ENCODE measurements around the gene MTARC1. TPM values are rescaled to one million over a fixed set of nuclear protein-coding genes. Genes with fewer than 3 reads are reported as not detected.

The MTARC1 gene
- total RNA-seq, 1 experiment from 2014 or later, result 72.5 TPM

DNA sequence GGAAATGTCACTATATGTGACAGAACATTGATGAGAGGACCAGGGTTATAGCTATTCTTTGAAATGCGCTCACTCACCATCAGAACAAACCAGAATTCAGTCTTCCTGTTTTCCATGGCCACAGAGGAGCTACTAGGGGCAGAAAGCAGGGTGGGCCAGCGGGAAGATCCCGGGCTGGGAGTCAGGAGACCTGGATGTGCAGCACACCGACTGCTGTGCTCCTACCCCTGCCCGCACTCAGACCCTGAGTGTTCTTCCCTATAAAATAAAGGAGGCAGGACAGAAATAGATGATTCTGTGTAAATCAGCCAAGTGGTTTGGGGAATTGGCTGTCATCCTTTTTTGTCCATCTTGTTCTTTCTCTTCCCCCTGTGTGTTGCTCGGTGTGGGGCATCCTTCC is 21.0 kb downstream of the MTARC1 start:
- H3K36me3 ChIP-seq (ENCODE audit: low read depth), result no peaks in the 10 kb centered on the region
- no peaks in the 10 kb centered on the region; the same call in 1 of the 2 replicates for H3K9me3 ChIP-seq (ENCODE audit: insufficient read depth, low read depth)
- DNase-seq, result no peak
- BruUV-seq (replicated peaks), result no TSS peak
- no peaks in the 10 kb centered on the region for H3K4me1 ChIP-seq (replicated peaks; ENCODE audit: insufficient read depth)
- no peaks in the 10 kb centered on the region for H4K20me1 ChIP-seq (ENCODE audit: insufficient read depth)
- no peaks in the 10 kb centered on the region for H3K9me2 ChIP-seq (ENCODE audit: insufficient read depth)
- no peaks in the 10 kb centered on the region for H3K27me3 ChIP-seq (ENCODE audit: insufficient read depth, low read depth)
- CTCF ChIA-PET, result no interaction called here
- no peak overlapping the region for H3K4me3 ChIP-seq
- H3F3A ChIP-seq (ENCODE audit: insufficient read depth, low read depth), result 0 out of 2 replicates have a peak, but pooled peaks cover 3% of the 10 kb centered on the region
- no peak overlapping the region for H3K4me2 ChIP-seq
- TF ChIP-seq, protein P1, sequence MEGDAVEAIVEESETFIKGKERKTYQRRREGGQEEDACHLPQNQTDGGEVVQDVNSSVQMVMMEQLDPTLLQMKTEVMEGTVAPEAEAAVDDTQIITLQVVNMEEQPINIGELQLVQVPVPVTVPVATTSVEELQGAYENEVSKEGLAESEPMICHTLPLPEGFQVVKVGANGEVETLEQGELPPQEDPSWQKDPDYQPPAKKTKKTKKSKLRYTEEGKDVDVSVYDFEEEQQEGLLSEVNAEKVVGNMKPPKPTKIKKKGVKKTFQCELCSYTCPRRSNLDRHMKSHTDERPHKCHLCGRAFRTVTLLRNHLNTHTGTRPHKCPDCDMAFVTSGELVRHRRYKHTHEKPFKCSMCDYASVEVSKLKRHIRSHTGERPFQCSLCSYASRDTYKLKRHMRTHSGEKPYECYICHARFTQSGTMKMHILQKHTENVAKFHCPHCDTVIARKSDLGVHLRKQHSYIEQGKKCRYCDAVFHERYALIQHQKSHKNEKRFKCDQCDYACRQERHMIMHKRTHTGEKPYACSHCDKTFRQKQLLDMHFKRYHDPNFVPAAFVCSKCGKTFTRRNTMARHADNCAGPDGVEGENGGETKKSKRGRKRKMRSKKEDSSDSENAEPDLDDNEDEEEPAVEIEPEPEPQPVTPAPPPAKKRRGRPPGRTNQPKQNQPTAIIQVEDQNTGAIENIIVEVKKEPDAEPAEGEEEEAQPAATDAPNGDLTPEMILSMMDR (conservative IDR thresholded peaks at IDR 0.05), result no peak
- intact Hi-C loops (cut with micrococcal nuclease; ENCODE audit: unreplicated experiment), result no loop called here
- POLR2A ChIA-PET (ENCODE audit: unreplicated experiment), result interaction anchor here (0.6 kb wide), 1 partner anchor 290 kb away, joined by 6 read pairs; no protein-coding TSS in a partner anchor
- H3K79me2 ChIP-seq (ENCODE audit: low read depth), result no peaks in the 10 kb centered on the region
- no peak overlapping the region for H3K27ac ChIP-seq
- H2AFZ ChIP-seq, result no peak overlapping the region

DNA sequence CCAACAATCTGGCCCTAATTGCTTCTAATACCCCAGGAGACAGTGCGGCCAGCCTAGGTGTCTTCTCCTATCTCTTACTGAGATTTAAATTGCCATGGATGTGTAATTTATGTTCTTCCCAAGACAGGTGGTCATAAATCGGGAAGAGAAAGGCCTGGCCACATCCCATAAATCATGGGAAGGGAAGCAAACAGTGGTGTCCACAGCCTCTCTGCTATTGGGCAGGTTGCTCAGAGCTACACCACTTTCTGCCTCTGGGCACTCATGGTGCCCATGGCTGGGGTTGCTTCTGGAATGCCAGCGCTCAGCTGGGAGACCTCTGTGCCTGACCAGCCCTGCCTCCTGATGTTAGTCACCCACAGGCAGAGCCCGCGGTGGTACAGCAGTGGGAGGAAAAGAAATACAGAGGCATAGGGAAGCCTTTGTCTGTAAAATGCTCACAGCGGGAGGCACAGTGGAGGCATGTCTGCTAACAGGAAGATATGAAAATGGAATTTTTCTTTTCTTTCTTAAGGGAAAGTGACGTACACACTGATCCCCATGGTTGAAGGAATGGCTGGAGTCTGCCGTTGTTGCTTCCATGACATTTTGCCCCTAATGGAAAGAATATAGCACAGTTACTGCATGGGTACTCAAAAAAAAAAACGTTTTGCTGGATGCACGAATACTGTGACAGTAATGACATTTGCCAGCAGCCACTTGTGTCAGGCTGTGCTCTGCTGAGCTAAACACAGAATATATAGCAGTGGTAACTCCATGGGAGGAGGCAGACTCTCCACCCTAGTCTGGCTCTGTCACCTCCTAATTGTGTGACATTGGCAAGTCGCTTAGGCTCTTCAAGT is 21.9 kb downstream of the MTARC1 start:
- no peak for DNase-seq
- no peaks in the 10 kb centered on the region for H3K27me3 ChIP-seq (ENCODE audit: insufficient read depth, low read depth)
- H3K27ac ChIP-seq, result no peak overlapping the region
- BruUV-seq (replicated peaks), result no TSS peak
- H3K79me2 ChIP-seq (ENCODE audit: low read depth), result no peaks in the 10 kb centered on the region
- H3K36me3 ChIP-seq (ENCODE audit: low read depth), result no peaks in the 10 kb centered on the region
- ChIA-PET CTCF (no interaction called here), POLR2A (ENCODE audit: unreplicated experiment) (no interaction called here)
- intact Hi-C loops (cut with micrococcal nuclease; ENCODE audit: unreplicated experiment), result no loop called here
- no peak overlapping the region for H2AFZ ChIP-seq
- no peak overlapping the region for H3K4me2 ChIP-seq
- no peaks in the 10 kb centered on the region for H3K4me1 ChIP-seq (replicated peaks; ENCODE audit: insufficient read depth)
- H3K9me3 ChIP-seq (ENCODE audit: insufficient read depth, low read depth), result no peaks in the 10 kb centered on the region; the same call in 1 of the 2 replicates
- H3K9me2 ChIP-seq (ENCODE audit: insufficient read depth), result no peaks in the 10 kb centered on the region
- H3K4me3 ChIP-seq, result no peak overlapping the region
- TF ChIP-seq EZH2 (IDR thresholded peaks at IDR 0.05; ENCODE audit: low read depth), result no peak
- TF ChIP-seq, protein P1 (conservative IDR thresholded peaks at IDR 0.05), result no peak
- 0 out of 2 replicates have a peak, but pooled peaks cover 3% of the 10 kb centered on the region for H3F3A ChIP-seq (ENCODE audit: insufficient read depth, low read depth)
- H4K20me1 ChIP-seq (ENCODE audit: insufficient read depth), result no peaks in the 10 kb centered on the region

DNA sequence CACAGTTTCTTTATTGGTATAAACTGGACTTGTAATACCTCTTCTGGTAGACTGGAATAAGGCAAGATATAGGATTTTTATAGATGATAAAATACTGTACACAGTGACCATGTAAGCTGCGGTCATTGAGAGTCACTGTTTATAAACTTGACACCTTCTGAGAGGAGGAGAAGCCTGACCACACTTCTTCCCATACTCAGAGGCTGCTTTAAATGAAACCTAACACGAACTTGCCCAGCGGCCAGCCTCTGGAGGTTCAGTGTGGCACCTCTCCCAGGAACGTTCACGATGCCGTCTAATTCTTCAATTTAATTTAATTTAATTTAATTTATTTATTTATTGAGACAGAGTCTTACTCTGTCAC is 22.5 kb downstream of the MTARC1 start:
- BruUV-seq (replicated peaks), result no TSS peak
- no peak overlapping the region for H2AFZ ChIP-seq
- H3K36me3 ChIP-seq (ENCODE audit: low read depth), result no peaks in the 10 kb centered on the region

More for the DNA sequence above, 22.5 kb downstream of the MTARC1 start:
- DNase-seq, result no peak
- 0 out of 2 replicates have a peak, but pooled peaks cover 3% of the 10 kb centered on the region for H3F3A ChIP-seq (ENCODE audit: insufficient read depth, low read depth)
- no peak overlapping the region for H3K4me2 ChIP-seq
- ChIA-PET CTCF (no interaction called here), POLR2A (ENCODE audit: unreplicated experiment) (no interaction called here)
- no peaks in the 10 kb centered on the region; the same call in 1 of the 2 replicates for H3K9me3 ChIP-seq (ENCODE audit: insufficient read depth, low read depth)
- H4K20me1 ChIP-seq (ENCODE audit: insufficient read depth), result no peaks in the 10 kb centered on the region
- H3K27ac ChIP-seq, result no peak overlapping the region
- H3K9me2 ChIP-seq (ENCODE audit: insufficient read depth), result no peaks in the 10 kb centered on the region
- H3K4me3 ChIP-seq, result no peak overlapping the region
- no peaks in the 10 kb centered on the region for H3K27me3 ChIP-seq (ENCODE audit: insufficient read depth, low read depth)
- H3K4me1 ChIP-seq (replicated peaks; ENCODE audit: insufficient read depth), result no peaks in the 10 kb centered on the region
- no peaks in the 10 kb centered on the region for H3K79me2 ChIP-seq (ENCODE audit: low read depth)
- intact Hi-C loops (cut with micrococcal nuclease; ENCODE audit: unreplicated experiment), result no loop called here
- TF ChIP-seq, protein P1 (conservative IDR thresholded peaks at IDR 0.05), result no peak
- no peak for TF ChIP-seq EZH2 (IDR thresholded peaks at IDR 0.05; ENCODE audit: low read depth)
